Brain microvascular endothelial cell (primary cell): ENCODE data around the gene CCDC178.

Source experiments
- DNase-seq: peaks from one replicate; pipeline ENCODE4 v3.0.0-alpha.2; 2020
- H3K27ac ChIP-seq: fragments of 250-450 bp; sonication (Bioruptor Pico); 2 replicates; pipeline ENCODE4 v1.5.1; 2020; ENCODE audit warnings: mild to moderate bottlenecking, moderate library complexity
- H3K27me3 ChIP-seq: fragments of 250-450 bp; sonication (Bioruptor Pico); replicated peaks from 2 replicates; pipeline ENCODE4 v1.5.1; 2020; ENCODE audit warnings: mild to moderate bottlenecking
- H3K36me3 ChIP-seq: fragments of 250-450 bp; sonication (Bioruptor Pico); replicated peaks from 2 replicates; pipeline ENCODE4 v1.5.1; 2020; ENCODE audit warnings: mild to moderate bottlenecking
- H3K4me3 ChIP-seq: 2 replicates; pipeline ENCODE4 v1.5.1; 2011; ENCODE audit warnings: low read depth, mild to moderate bottlenecking, control low read depth, low read length, moderate library complexity
- in situ Hi-C: cut with HindIII; loops from 2 replicates; pipeline ENCODE4 v1.10.0; 2017; ENCODE audit warnings: low sequenced_read_pairs, low pct_ligation_motif_present
- TF ChIP-seq, protein P1 (sequence below): IDR thresholded peaks from 2 replicates; pipeline ENCODE4 v1.5.1; 2011; ENCODE audit warnings: low read depth, mild to moderate bottlenecking, moderate library complexity, low read length, control low read depth, inconsistent platforms; ENCODE audit errors: missing control alignments

CCDC178 gene

DNA sequence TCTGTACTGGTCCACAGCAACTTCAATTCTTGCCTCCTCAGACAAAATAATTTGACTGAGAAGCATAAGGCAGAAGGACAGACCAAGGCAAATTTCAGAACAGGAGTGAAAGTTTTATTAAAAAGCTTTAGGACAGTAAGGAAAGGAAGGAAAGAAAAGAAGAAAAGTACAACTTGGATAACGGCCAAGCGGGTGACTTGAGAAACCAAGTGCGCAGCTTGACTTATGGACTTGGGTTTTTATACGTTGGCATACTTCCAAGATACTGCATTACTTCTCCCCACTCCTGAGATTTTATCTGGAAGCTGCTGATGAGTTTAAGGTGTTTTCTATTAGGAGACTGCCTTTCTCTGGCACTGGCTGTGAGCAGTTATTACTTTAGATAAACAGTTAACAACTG, 64.7 kb downstream of the CCDC178 start:
- TF ChIP-seq, protein P1, sequence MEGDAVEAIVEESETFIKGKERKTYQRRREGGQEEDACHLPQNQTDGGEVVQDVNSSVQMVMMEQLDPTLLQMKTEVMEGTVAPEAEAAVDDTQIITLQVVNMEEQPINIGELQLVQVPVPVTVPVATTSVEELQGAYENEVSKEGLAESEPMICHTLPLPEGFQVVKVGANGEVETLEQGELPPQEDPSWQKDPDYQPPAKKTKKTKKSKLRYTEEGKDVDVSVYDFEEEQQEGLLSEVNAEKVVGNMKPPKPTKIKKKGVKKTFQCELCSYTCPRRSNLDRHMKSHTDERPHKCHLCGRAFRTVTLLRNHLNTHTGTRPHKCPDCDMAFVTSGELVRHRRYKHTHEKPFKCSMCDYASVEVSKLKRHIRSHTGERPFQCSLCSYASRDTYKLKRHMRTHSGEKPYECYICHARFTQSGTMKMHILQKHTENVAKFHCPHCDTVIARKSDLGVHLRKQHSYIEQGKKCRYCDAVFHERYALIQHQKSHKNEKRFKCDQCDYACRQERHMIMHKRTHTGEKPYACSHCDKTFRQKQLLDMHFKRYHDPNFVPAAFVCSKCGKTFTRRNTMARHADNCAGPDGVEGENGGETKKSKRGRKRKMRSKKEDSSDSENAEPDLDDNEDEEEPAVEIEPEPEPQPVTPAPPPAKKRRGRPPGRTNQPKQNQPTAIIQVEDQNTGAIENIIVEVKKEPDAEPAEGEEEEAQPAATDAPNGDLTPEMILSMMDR, result no peak
- no peaks in the 10 kb centered on the region for H3K27me3 ChIP-seq
- in situ Hi-C loops, result no loop called here
- no peaks in the 10 kb centered on the region for H3K36me3 ChIP-seq
- no peak for DNase-seq
- H3K4me3 ChIP-seq, result no peak overlapping the region
- H3K27ac ChIP-seq, result no peak overlapping the region

DNA sequence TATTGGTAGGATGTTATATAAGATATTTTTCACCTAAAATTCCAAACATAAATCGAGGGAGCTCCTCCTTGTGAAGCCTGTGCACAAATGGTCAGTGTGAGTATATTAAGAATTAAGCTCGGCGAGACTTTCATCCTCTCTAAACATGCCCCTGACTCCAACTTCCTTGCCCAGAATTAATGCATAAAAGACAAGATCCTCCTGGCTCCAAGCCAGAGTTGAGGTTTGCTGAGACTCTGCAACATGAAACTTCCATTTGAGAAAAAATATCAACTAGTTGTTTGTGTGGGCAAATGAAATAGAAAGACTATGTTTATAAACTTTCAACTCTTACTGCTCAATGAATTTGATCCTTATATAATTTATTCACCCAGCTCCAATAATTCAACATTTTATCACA, 68.1 kb downstream of the CCDC178 start:
- no peak overlapping the region for H3K4me3 ChIP-seq
- no peak overlapping the region for H3K27ac ChIP-seq
- TF ChIP-seq, protein P1, result no peak
- in situ Hi-C loops, result no loop called here
- no peak for DNase-seq
- H3K36me3 ChIP-seq, result no peaks in the 10 kb centered on the region
- H3K27me3 ChIP-seq, result no peaks in the 10 kb centered on the region

DNA sequence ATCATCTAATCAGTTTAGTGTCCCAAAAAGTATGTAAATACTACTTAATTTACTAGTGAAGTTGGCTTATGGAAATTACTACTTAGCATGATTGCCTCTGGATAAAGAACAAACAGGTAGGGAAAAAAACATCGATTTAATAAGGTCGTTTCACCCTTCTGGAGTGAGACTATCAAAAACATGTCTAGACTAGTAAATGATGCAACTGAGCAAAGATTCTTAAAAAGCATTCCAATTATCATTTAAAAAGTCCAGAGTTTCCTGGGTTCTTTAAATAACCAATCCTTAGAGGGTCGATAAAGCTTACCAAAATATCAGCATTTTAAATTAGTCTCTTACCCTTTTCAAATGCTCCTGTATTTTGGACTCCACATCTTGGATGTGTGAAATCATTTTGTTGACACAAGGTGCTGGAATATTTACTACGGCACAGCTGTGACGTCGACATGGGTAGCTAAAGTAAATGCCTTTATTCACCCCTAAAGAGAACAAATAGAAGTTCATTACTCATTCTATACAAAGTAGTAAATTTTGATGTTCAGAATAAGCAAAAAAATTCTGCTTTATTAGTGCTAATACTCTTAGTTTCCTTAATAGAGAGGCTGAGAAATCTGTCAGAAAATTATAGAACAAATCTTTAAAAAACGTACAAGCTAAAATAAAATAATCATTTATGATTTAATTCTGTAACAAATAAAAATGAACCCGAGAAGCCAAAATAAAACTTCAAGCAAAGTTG, 70.6 kb downstream of the CCDC178 start:
- in situ Hi-C loops, result no loop called here
- DNase-seq, result no peak
- no peak overlapping the region for H3K27ac ChIP-seq

DNA sequence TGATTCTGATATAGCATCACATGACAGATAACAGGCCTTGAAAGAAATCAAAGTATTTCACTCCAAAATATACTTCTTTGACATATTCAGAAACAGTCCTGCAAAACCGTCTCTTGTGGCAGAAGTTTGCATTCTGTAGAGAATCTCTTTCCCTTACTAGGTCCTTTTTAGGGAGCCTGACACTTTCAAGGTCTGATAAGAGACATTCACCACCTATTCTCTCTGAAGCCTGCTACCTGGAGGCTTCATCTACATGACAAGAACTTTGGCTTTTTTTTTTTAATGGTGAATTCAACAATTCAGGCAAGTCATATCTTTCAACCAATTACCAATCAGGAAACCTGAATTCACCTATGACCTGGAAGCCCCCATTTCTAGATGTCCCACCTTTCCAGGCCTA, 83.8 kb downstream of the CCDC178 start:
- in situ Hi-C loops, result no loop called here
- TF ChIP-seq, protein P1, result no peak
- H3K27me3 ChIP-seq, result no peaks in the 10 kb centered on the region
- no peaks in the 10 kb centered on the region for H3K36me3 ChIP-seq
- no peak overlapping the region for H3K4me3 ChIP-seq
- no peak overlapping the region for H3K27ac ChIP-seq
- DNase-seq, result no peak

More for the DNA sequence above, 70.6 kb downstream of the CCDC178 start:
- TF ChIP-seq, protein P1, result no peak
- Histone ChIP-seq H3K4me3 (no peak overlapping the region), H3K36me3 (no peaks in the 10 kb centered on the region), H3K27me3 (no peaks in the 10 kb centered on the region)

GRCh38 chr18:33355756-33356155, 84.8 kb downstream of the CCDC178 start:
- TF ChIP-seq, protein P1, result no peak
- in situ Hi-C loops, result no loop called here
- H3K4me3 ChIP-seq, result no peak overlapping the region
- no peaks in the 10 kb centered on the region for H3K36me3 ChIP-seq
- H3K27ac ChIP-seq, result no peak overlapping the region
- no peak for DNase-seq
- H3K27me3 ChIP-seq, result no peaks in the 10 kb centered on the region

GRCh38 chr18:33355263-33355662, 85.3 kb downstream of the CCDC178 start:
- TF ChIP-seq, protein P1, result no peak
- in situ Hi-C loops, result no loop called here
- H3K4me3 ChIP-seq, result no peak overlapping the region
- H3K36me3 ChIP-seq, result no peaks in the 10 kb centered on the region
- no peak for DNase-seq
- H3K27me3 ChIP-seq, result no peaks in the 10 kb centered on the region
- H3K27ac ChIP-seq, result no peak overlapping the region
